Activated T-cell treated with anti-CD3 and anti-CD28 coated beads, Interleukin-2, amount 50 U/mL, for 1 hour (primary cell): ENCODE data around the gene TTLL5.

ENCODE experiments used
- DNase-seq: peaks from one replicate; pipeline ENCODE4 v3.0.0-alpha.2; 2020

TTLL5 gene

GRCh38 chr14:75660630-75661498, at the start of gene TTLL5, which contains the start of gene ERG28:
Gene TTLL5 (plus strand): TSS chr14:75661246. CDS start chr14:75663150, 1,904 bp downstream.
Gene ERG28 (minus strand): TSS chr14:75660876. CDS start chr14:75657502, 3,374 bp downstream.
- DNase-seq: peak; percentile 97

- no peak for DNase-seq
Measured at GRCh38 chr14:75612157-75612556, 48.9 kb upstream of the TTLL5 start.

- DNase-seq: no peak
Measured at GRCh38 chr14:75614179-75614578, 46.9 kb upstream of the TTLL5 start.

GRCh38 chr14:75615200-75615599, 45.8 kb upstream of the TTLL5 start:
- DNase-seq: no peak

GRCh38 chr14:75619548-75619947, 41.5 kb upstream of the TTLL5 start:
- no peak for DNase-seq

GRCh38 chr14:75625034-75625433, 36.0 kb upstream of the TTLL5 start:
- DNase-seq: no peak

- DNase-seq: no peak
Measured at GRCh38 chr14:75626396-75626795, 34.6 kb upstream of the TTLL5 start.

GRCh38 chr14:75626863-75627262, 34.2 kb upstream of the TTLL5 start:
- no peak for DNase-seq

GRCh38 chr14:75627406-75627805, 33.6 kb upstream of the TTLL5 start:
- no peak for DNase-seq

- no peak for DNase-seq
Measured at GRCh38 chr14:75628816-75629215, 32.2 kb upstream of the TTLL5 start.

- no peak for DNase-seq
Measured at GRCh38 chr14:75630695-75631452, 30.2 kb upstream of the TTLL5 start.

- DNase-seq: no peak
Measured at GRCh38 chr14:75631453-75631831, 29.6 kb upstream of the TTLL5 start.

GRCh38 chr14:75634848-75635247, 26.2 kb upstream of the TTLL5 start:
- no peak for DNase-seq

GRCh38 chr14:75636100-75636692, 24.9 kb upstream of the TTLL5 start:
- no peak for DNase-seq

GRCh38 chr14:75640876-75641275, 20.2 kb upstream of the TTLL5 start:
- no peak for DNase-seq

GRCh38 chr14:75643985-75644384, 17.1 kb upstream of the TTLL5 start:
- no peak for DNase-seq

GRCh38 chr14:75645056-75645455, 16.0 kb upstream of the TTLL5 start:
- DNase-seq: no peak

- no peak for DNase-seq
Measured at GRCh38 chr14:75646762-75647161, 14.3 kb upstream of the TTLL5 start.

GRCh38 chr14:75647640-75648039, 13.4 kb upstream of the TTLL5 start:
- no peak for DNase-seq

- DNase-seq: no peak
Measured at GRCh38 chr14:75648066-75648838, 12.8 kb upstream of the TTLL5 start.

GRCh38 chr14:75649337-75649736, 11.7 kb upstream of the TTLL5 start:
- DNase-seq: no peak

GRCh38 chr14:75649773-75650172, 11.3 kb upstream of the TTLL5 start:
- DNase-seq: no peak
